HUDEP-2 (cell line): ENCODE data around the gene PSORS1C2.
A peak's percentile ranks its signal among the peaks of the same experiment; 100 is the strongest.
"Not testable (repeated sequence)": the region's sequence is repeated elsewhere in the genome, so short reads cannot be mapped to it uniquely, and the experiment has no call there.

Experiments
- DNase-seq, 76 experiments: peaks; one replicate each; lab custom pipeline; 2025; ENCODE audit not compliant: unreplicated experiment in 76 of 76; lab: John Stamatoyannopoulos, UW

Gene PSORS1C2

DNA sequence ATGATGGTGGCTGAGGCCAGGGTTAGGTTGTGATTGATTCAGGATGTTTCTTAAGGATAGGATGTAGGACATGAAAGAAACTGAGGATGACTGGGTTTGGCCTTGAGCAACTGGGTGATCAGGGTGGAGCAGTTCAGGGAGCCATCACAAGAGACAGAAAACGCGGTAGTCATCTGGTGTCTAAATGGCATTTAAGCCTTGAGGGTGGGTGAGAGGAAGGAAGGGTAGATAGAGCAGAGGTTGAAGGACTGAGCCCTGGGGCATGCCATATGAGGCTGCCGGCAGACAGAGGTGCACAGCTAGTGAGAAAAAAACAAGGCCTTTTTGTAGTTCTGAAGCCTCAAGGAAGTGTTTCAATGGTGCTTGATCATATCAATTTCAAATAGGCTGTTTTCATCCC lies 29.7 kb upstream of the PSORS1C2 start:
- DNase-seq = no peak

DNA sequence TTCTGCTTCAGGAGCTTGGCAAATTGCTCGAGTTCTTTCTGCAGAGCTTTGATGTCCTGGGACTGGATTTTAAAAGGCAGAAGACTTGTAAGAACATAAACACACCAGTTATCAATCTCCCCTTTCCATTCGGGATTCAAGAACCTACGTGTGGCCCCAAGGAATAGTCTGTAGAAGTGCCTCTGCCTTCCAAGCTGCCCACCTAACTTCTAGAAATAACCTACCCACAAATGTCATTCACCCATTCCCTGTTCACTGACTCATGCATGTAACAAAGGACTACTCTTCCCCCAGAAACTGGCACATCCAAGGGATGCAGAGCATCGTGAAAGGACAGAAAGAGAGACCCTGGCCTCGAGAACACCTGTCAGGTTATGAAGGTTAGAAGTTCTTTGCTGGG lies 27.1 kb upstream of the PSORS1C2 start:
- no peak for DNase-seq

- DNase-seq = not testable (repeated sequence)
Observed at GRCh38 chr6:31165064-31165832, 26.4 kb upstream of the PSORS1C2 start.

DNA sequence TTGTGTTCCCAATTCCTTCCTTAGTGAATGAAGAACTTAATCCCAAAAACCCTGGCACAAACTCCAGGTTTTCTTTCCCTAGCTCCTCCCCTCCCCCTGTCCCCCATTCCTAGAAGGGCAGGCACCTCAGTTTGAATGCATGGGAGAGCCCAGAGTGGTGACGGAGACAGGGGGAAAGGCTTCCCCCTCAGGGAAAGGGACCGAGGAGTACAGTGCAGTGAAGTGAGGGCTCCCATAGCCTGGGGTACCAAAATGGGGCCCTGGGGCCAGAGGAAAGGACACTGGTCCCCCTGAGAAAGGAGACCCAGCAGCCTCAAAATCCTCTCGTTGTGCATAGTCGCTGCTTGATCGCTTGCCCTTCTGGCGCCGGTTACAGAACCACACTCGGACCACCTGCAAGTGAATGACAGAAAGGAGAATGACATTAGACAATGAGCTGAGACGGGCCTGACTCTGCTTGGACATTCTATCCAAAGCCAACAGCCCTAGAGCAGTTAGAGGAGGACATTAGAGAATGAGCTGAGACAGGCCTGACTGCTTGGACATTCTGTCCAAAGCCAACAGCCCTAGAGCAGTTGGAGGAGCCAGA lies 25.7 kb upstream of the PSORS1C2 start:
- DNase-seq = not testable (repeated sequence)

- DNase-seq = peak in 8 of 76 experiments; percentile 4 to 33 (median 14)
Observed at GRCh38 chr6:31163922-31164321, 25.1 kb upstream of the PSORS1C2 start.

GRCh38 chr6:31162463-31163165 lies 23.7 kb upstream of the PSORS1C2 start:
- DNase-seq = no peak

DNA sequence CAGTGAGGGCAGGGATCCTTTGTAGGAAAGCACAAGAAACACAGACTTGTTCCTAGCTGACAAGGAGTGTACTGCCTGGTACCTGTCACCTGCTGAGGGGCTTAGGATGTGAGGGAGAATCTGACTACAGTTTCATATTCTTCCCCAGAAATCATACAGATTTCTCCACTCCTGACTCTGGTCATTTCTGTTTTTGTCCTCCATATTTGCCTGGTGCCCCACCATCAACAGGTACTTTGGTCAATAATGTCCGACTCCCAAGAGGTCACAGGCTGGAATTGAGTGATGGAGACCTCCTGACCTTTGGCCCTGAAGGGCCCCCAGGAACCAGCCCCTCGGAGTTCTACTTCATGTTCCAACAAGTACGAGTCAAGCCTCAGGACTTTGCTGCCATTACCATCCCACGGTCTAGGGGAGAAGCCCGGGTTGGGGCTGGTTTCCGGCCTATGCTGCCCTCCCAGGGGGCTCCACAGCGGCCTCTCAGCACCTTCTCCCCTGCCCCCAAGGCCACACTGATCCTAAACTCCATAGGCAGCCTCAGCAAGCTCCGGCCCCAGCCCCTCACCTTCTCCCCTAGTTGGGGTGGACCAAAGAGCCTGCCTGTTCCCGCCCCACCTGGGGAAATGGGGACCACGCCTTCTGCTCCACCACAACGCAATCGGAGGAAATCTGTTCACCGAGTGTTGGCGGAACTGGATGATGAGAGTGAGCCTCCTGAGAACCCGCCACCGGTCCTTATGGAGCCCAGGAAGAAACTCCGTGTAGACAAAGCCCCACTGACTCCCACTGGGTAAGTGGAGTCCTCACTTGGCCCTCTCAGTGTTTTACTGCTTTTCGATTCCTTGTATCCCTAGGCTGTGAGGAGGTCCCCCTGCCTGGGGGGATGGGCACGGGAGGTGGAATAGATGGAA lies 22.6 kb upstream of the PSORS1C2 start:
- DNase-seq = no peak

DNA sequence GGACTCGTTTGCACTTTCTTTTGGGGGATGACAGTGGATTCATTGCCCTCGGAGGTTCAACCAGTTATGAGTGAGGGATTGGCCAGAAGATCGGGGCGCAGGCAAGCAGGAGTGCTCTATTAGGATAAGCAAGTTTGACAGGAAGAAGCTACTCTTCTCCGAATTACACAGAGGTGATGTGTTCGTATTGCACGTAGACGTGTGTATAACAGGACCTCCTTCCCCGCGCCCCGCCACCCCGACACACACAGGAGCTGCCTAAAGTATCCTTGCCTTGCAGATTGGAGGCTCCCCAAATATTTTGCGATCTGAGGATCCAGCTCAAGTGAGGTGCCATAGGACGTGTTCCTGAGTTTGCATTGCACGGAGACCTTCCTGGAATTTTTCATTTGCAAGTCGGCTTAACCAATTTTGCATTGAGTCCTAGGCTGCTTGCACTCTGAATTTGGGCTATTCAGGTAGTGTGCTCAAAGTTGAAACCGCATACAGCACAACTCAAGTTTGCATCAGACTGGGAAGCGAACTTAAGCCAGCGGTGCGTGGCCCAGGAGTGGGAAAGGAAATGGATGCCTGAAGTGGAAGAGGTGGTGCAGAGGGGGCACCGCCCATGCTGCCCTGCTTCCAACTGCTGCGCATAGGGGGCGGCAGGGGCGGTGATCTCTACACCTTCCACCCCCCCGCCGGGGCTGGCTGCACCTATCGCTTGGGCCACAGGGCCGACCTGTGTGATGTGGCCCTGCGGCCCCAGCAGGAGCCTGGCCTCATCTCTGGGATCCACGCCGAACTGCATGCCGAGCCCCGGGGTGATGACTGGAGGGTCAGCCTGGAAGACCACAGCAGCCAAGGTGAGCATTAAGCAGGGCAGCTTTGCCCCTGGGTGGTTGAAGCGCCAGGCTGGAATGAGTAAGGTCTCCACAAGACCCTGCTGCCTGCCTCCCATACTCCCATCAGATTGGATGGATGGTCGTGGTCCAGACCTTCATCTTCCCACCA lies 20.3 kb upstream of the PSORS1C2 start:
- DNase-seq = peak in 8 of 76 experiments; percentile 14 to 48 (median 38)

GRCh38 chr6:31158140-31158862 lies 19.4 kb upstream of the PSORS1C2 start, which contains the start of gene TCF19:
TSS of gene TCF19 (plus strand) at chr6:31158589. CDS start at chr6:31159470, 881 bp downstream.
- peak; percentile 90 to 100 (median 99) for DNase-seq

GRCh38 chr6:31157513-31158139 lies 18.8 kb upstream of the PSORS1C2 start, which contains the start of gene CCHCR1:
TSS of gene CCHCR1 (minus strand) at chr6:31157802. CDS start at chr6:31157600, 202 bp downstream.
- DNase-seq = no peak

- no peak for DNase-seq
Observed at GRCh38 chr6:31156641-31157040, 17.8 kb upstream of the PSORS1C2 start.

- no peak for DNase-seq
Observed at GRCh38 chr6:31154436-31154835, 15.6 kb upstream of the PSORS1C2 start.

DNA sequence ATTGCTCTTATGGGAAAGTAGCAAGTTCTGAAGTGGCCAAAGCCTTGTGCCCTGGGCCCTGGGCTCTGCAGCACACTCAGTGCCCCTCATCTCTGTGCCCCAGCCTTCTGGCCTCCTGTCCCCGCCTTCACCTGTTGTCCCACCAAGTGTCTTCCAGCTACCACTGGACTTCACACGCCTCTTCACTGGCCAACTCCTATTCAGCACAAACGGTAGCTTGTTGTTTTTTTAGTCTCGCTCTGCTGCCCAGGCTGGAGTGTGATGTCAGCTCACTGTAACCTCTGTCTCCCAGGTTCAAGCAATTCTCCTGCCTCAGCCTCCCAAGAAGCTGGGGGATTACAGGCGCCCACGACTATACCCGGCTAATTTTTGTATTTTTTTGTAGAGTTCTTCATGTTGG lies 13.9 kb upstream of the PSORS1C2 start:
- DNase-seq = no peak

- no peak for DNase-seq
Observed at GRCh38 chr6:31149827-31150447, 11.1 kb upstream of the PSORS1C2 start.

DNA sequence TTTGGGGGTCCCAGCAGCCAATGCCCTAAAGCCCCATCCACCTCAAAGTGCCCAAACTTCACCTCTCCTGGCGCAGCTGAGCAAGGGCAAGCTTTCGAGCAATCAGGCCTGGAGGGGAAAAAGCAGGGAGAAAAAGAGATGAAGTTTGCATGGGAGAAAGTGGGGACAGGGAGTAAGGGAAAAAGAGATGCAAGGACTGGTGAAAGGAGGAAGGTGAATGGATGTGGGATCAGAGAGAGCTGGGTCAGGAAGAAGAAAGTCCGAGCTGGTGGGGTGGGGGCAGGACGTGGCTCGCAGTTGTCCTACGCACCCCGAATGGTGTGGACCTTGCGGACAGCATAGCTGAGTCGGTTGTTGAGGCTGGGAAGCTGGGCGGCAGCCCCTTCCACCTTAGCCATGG lies 6.5 kb upstream of the PSORS1C2 start:
- DNase-seq = no peak

GRCh38 chr6:31144970-31145340 lies 6.1 kb upstream of the PSORS1C2 start:
- DNase-seq = no peak

GRCh38 chr6:31144296-31144969 lies 5.6 kb upstream of the PSORS1C2 start:
- no peak for DNase-seq
